Mesothelial cell of epicardium (in vitro differentiated cells): ENCODE measurements around the gene TFDP1. TPM values are rescaled to one million over a fixed set of nuclear protein-coding genes. Genes with fewer than 3 reads are reported as not detected.

Source experiments
- DNase-seq, 2 experiments: peaks; one replicate each; pipeline ENCODE4 v3.0.0; 2021; ENCODE audit warnings: low spot score in 2 of 2; ENCODE audit not compliant: unreplicated experiment in 2 of 2
- H3K27ac Mint-ChIP-seq: 2 replicates; pipeline ENCODE4 v1.8.0; 2021; ENCODE audit warnings: mixed read lengths
- H3K27me3 Mint-ChIP-seq: 2 replicates; pipeline ENCODE4 v1.8.0; 2021; ENCODE audit warnings: low read depth, mixed read lengths
- H3K36me3 Mint-ChIP-seq: 2 replicates; pipeline ENCODE4 v1.8.0; 2021; ENCODE audit warnings: mixed read lengths
- H3K4me1 Mint-ChIP-seq: 2 replicates; pipeline ENCODE4 v1.8.0; 2021; ENCODE audit warnings: mixed read lengths
- H3K4me3 Mint-ChIP-seq: 2 replicates; pipeline ENCODE4 v1.8.0; 2021; ENCODE audit warnings: mild to moderate bottlenecking, moderate library complexity, mixed read lengths
- H3K9me3 Mint-ChIP-seq: 2 replicates; pipeline ENCODE4 v1.8.0; 2021; ENCODE audit warnings: mixed read lengths
- total RNA-seq: library from RNA; stranded (reverse); gene quantifications from 3 replicates; pipeline ENCODE4 v1.2.1, GENCODE V29; 2021
- TF ChIP-seq, protein P1 (sequence below): fragments of 200-600 bp; sonication (generic); IDR thresholded peaks from one replicate; pipeline ENCODE4 v1.5.0; 2021; ENCODE audit warnings: antibody characterized with exemption; ENCODE audit not compliant: unreplicated experiment

TFDP1 gene
- total RNA-seq, 1 donor from 2014 or later, result 52.6 TPM

- no peak overlapping the region for H3K27ac Mint-ChIP-seq
- H3K9me3 Mint-ChIP-seq, result no peaks in the 10 kb centered on the region
- TF ChIP-seq, protein P1, sequence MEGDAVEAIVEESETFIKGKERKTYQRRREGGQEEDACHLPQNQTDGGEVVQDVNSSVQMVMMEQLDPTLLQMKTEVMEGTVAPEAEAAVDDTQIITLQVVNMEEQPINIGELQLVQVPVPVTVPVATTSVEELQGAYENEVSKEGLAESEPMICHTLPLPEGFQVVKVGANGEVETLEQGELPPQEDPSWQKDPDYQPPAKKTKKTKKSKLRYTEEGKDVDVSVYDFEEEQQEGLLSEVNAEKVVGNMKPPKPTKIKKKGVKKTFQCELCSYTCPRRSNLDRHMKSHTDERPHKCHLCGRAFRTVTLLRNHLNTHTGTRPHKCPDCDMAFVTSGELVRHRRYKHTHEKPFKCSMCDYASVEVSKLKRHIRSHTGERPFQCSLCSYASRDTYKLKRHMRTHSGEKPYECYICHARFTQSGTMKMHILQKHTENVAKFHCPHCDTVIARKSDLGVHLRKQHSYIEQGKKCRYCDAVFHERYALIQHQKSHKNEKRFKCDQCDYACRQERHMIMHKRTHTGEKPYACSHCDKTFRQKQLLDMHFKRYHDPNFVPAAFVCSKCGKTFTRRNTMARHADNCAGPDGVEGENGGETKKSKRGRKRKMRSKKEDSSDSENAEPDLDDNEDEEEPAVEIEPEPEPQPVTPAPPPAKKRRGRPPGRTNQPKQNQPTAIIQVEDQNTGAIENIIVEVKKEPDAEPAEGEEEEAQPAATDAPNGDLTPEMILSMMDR, result no peak
- H3K36me3 Mint-ChIP-seq, result peaks cover 8% of the 10 kb centered on the region
- H3K4me1 Mint-ChIP-seq, result peaks cover 14% of the 10 kb centered on the region
- H3K4me3 Mint-ChIP-seq, result no peak overlapping the region
- no peak for DNase-seq
- H3K27me3 Mint-ChIP-seq, result no peaks in the 10 kb centered on the region
Measured at GRCh38 chr13:113552079-113552478, 32.5 kb upstream of the TFDP1 start.

DNA sequence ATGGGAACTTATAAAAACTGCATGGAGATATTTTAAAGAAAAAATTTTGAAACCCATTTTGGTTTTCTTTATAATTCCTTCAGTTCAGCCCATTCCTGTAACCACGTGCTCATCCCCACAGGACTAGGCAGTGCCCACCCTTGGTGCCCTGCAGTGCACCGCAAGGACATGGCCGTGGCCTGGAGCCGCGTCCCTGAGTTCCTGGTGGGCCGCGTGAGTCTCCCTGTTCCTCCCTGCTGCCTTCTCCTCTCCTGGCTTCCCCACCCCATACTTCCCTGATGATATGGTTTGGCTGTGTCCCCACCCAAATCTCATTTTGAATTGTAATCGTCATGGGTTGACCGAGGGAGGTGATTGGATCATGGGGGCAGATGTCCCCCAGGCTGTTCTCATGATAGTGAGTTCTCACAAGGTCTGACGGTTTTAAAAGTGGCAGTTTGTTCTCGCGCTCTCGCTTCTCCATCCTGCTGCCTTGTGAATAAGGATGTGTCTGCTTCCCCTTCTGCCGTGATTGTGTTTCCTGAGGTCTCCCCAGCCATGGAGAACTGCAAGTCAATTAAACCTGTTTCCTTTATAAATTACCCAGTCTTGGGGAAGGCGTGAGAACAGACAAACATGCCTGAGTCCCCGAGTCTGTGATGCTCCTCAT lies 31.6 kb upstream of the TFDP1 start:
- Mint-ChIP-seq H3K4me1 (peaks cover 10% of the 10 kb centered on the region), H3K9me3 (no peaks in the 10 kb centered on the region), H3K27ac (no peak overlapping the region), H3K4me3 (no peak overlapping the region), H3K36me3 (peaks cover 8% of the 10 kb centered on the region), H3K27me3 (no peaks in the 10 kb centered on the region)
- TF ChIP-seq, protein P1, result no peak
- no peak for DNase-seq

DNA sequence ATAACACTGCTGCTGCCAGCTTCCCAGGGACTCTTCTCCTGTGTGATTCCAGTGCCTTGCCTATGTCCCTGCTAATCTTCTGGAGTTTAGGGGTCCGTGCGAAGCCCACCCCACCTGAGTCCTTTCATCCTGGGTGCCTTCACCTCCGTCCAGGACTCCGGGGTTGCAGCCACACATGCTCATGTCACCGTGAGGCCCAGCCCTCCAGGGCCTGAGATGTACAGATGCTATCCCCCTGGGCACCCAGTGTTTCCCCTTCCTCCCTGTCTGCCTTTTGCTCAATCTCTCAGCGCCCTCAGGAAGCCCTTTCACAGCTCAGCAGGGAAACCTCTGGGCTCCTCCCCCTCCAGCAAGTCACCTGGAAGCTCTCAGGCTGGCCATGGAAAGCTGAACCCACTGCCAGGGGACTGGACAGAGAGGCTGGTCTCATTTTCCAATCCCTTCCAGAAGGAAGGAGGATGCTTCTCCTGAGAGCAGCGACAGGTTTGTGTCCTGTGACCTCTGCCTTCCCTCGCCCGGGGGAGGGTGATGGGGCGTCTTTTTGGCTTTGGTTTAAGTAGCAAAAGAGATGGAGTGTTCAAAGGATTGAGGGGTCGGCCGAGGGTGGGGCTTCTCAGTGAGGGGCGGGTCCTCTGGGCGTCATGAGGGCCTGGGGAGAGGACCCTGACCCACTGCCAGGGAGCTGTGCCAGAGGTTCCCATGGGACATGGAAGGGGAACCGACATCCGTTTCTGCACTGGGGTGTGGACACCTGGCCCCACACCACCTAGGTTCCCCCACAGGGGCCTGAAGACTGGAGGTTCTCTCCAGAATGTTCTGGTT lies 30.8 kb upstream of the TFDP1 start:
- DNase-seq, result no peak

DNA sequence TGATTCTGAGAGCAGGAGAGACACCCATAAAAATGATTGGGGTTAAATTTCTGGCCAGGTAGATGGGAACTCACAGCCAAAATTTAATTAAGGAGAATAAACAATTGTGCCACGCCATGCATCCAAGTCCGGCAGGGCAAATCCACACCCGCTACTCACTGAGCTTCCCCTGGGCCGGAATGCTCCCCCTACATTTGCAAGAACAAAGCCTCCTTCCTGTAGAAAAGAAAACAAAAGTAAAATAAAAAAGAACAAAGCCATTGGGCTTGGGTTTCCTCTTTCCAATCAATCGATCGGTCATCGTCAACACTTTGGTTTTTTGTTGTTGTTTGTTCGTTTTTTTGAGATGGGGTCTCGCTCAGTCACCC lies 30.2 kb upstream of the TFDP1 start:
- DNase-seq, result no peak
- peaks cover 1% of the 10 kb centered on the region for H3K4me1 Mint-ChIP-seq
- no peak overlapping the region for H3K4me3 Mint-ChIP-seq
- H3K27ac Mint-ChIP-seq, result no peak overlapping the region
- TF ChIP-seq, protein P1, result no peak
- no peaks in the 10 kb centered on the region for H3K9me3 Mint-ChIP-seq
- H3K36me3 Mint-ChIP-seq, result peaks cover 8% of the 10 kb centered on the region
- H3K27me3 Mint-ChIP-seq, result no peaks in the 10 kb centered on the region

More for the DNA sequence above, 30.8 kb upstream of the TFDP1 start:
- TF ChIP-seq, protein P1, result no peak
- Mint-ChIP-seq H3K4me1 (peaks cover 7% of the 10 kb centered on the region), H3K9me3 (no peaks in the 10 kb centered on the region), H3K27ac (no peak overlapping the region), H3K4me3 (no peak overlapping the region), H3K27me3 (no peaks in the 10 kb centered on the region), H3K36me3 (peaks cover 8% of the 10 kb centered on the region)

- no peak for DNase-seq
- TF ChIP-seq, protein P1, result no peak
- Mint-ChIP-seq H3K27ac (no peak overlapping the region), H3K9me3 (no peaks in the 10 kb centered on the region), H3K36me3 (peaks cover 8% of the 10 kb centered on the region), H3K4me1 (no peaks in the 10 kb centered on the region), H3K4me3 (no peak overlapping the region), H3K27me3 (no peaks in the 10 kb centered on the region)
Measured at GRCh38 chr13:113555141-113555540, 29.4 kb upstream of the TFDP1 start.
